Cardiac fibroblast (primary cell): ENCODE measurements around the gene MGAT3.

ENCODE experiments used
- DNase-seq, 2 donors: peaks; one replicate each; pipeline versions ENCODE4 v3.0.0 to v3.0.0-alpha.2; 2010; ENCODE audit warnings: low read depth in 2 of 2
- H3K4me3 ChIP-seq, 2 donors: replicated peaks in 1 of 2; 1 replicate in 1 of 2; 2 replicates in 1 of 2; pipeline ENCODE4 v1.5.1; 2011; ENCODE audit warnings: low read depth in 2 of 2, low read length in 2 of 2, mild to moderate bottlenecking in 2 of 2, moderate library complexity in 1 of 2
- CTCF ChIP-seq: IDR thresholded peaks from one replicate; pipeline ENCODE4 v1.5.1; 2011; ENCODE audit warnings: low read depth, mild to moderate bottlenecking, low read length, inconsistent platforms

MGAT3 gene

GRCh38 chr22:39437791-39438704, 18.8 kb upstream of the MGAT3 start:
- TF ChIP-seq CTCF, result no peak
- DNase-seq, result no peak
- H3K4me3 ChIP-seq, result no peak overlapping the region

- peak; percentile 70 to 86 for DNase-seq
- TF ChIP-seq CTCF, result no peak
- H3K4me3 ChIP-seq, result no peak overlapping the region
These were observed 17.6 kb upstream of the MGAT3 start for GRCh38 chr22:39439170-39439569.

GRCh38 chr22:39443398-39443797, 13.4 kb upstream of the MGAT3 start:
- no peak overlapping the region for H3K4me3 ChIP-seq
- no peak for DNase-seq
- TF ChIP-seq CTCF, result no peak

GRCh38 chr22:39444247-39444800, 12.5 kb upstream of the MGAT3 start:
- TF ChIP-seq CTCF, result no peak
- DNase-seq, result peak in 1 of 2 donors; percentile 16
- H3K4me3 ChIP-seq, result no peak overlapping the region

- DNase-seq, result no peak
- H3K4me3 ChIP-seq, result no peak overlapping the region
- no peak for TF ChIP-seq CTCF
These were observed 11.8 kb upstream of the MGAT3 start for GRCh38 chr22:39444937-39445465.

GRCh38 chr22:39445678-39446077, 11.1 kb upstream of the MGAT3 start:
- TF ChIP-seq CTCF, result no peak
- no peak overlapping the region for H3K4me3 ChIP-seq
- DNase-seq, result no peak
